Heart left ventricle (tissue), 13 donors: ENCODE results near the gene RGS10.

Experiments used
- POLR2A ChIP-seq, 2 donors: fragments of 450-650 bp; IDR thresholded peaks; one replicate each; pipeline ENCODE4 v1.6.1; 2017; ENCODE audit warnings: antibody characterized with exemption in 2 of 2, mild to moderate bottlenecking in 2 of 2, moderate library complexity in 2 of 2
- TF ChIP-seq, protein P1 (sequence below), 12 donors: fragments of 200-600 bp; sonication (generic) in 4 of 12; IDR thresholded peaks; one replicate each; pipeline versions ENCODE4 v1.5.0 to v1.8.0; 2018 to 2022; ENCODE audit warnings: antibody characterized with exemption in 12 of 12, mild to moderate bottlenecking in 5 of 12
- donor health status: ischemic (EF 13 %, LVEDD 7.1; RV severe dilation, severe dysfunction).
- donor health status: DM: no; HTN: yes; CAD: no.
- donor health status: DM: no; HTN: no; CAD: no.
- donor health status: ischemic (EF 25% LVEDD 6.9; RV normal size, moderate dysfunction).
- donor health status: ischemic (EF 25% LVEDD 5.7; RV mildly dilated, moderate dysfunction).
- donor health status: ischemic (EF 35%, LVEDD 5.7; RV mildly dilated, moderate dysfunction).
- donor health status: nonischemic (EF 11% LVEDD 7.7; RV severe dilation, severe dysfunction).
- donor health status: DM: yes; HTN: yes; CAD: no.
- donor health status: PGD.
- donor health status: ischemic (EF 29% LVEDD 5.4; RV normal size, mild dysfunction).
- donor health status: nonischemic (EF 23%, LVEDD 6.1; RV moderate dilation, normal function).

DNA sequence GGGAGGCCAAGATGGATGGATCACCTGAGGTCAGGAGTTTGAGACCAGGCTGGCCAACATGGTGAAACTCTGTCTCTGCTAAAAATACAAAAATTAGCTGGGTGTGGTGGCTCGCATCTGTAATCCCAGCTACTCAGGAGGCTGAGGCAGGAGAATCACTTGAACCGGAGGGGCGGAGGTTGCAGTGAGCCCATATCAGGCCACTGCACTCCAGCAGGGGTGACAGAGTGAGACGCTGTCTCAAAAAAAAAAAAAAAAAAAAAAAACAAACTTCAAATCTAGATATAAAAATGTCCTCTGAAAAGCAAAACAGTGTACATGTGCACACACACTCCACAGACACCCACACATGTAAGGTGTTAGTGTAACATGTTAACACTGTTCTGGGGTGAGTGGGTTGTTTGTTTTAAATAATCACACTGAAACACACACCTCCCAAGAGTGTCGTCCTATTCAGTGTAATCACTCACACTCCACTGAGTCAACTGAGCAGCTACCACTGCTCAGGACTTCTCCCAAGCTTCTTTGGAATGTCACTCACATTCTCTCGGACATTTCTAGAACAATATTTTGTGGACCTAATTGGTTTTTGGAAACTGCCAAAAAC lies 12.8 kb upstream of the RGS10 start:
- TF ChIP-seq POLR2A (IDR thresholded peaks at IDR 0.05): no peak
- TF ChIP-seq, protein P1, sequence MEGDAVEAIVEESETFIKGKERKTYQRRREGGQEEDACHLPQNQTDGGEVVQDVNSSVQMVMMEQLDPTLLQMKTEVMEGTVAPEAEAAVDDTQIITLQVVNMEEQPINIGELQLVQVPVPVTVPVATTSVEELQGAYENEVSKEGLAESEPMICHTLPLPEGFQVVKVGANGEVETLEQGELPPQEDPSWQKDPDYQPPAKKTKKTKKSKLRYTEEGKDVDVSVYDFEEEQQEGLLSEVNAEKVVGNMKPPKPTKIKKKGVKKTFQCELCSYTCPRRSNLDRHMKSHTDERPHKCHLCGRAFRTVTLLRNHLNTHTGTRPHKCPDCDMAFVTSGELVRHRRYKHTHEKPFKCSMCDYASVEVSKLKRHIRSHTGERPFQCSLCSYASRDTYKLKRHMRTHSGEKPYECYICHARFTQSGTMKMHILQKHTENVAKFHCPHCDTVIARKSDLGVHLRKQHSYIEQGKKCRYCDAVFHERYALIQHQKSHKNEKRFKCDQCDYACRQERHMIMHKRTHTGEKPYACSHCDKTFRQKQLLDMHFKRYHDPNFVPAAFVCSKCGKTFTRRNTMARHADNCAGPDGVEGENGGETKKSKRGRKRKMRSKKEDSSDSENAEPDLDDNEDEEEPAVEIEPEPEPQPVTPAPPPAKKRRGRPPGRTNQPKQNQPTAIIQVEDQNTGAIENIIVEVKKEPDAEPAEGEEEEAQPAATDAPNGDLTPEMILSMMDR (IDR thresholded peaks at IDR 0.05): no peak
